SU-DHL-6 (cell line): ENCODE measurements around the gene HAPSTR1.

Experiments
- H2AFZ ChIP-seq: fragments of 200-600 bp; sonication (generic); 2 replicates; pipeline ENCODE4 v1.6.1; 2014; ENCODE audit warnings: low read depth, mild to moderate bottlenecking, moderate library complexity, mixed read lengths, antibody characterized with exemption, low read length; ENCODE audit not compliant: severe bottlenecking
- H3F3A ChIP-seq: fragments of 200-600 bp; shearing (Covaris generic); 2 replicates; pipeline ENCODE4 v1.6.0; 2016; ENCODE audit warnings: antibody characterized with exemption, mild to moderate bottlenecking; ENCODE audit not compliant: insufficient read depth
- H3K27ac ChIP-seq: fragments of 200-600 bp; sonication (generic); 2 replicates; pipeline ENCODE4 v1.5.1; 2016; ENCODE audit warnings: low read depth, mild to moderate bottlenecking, low read length, moderate library complexity, mixed read lengths
- H3K27me3 ChIP-seq: fragments of 200-600 bp; sonication (generic), shearing (Covaris generic); 2 replicates; pipeline ENCODE4 v1.6.0; 2014; ENCODE audit warnings: mild to moderate bottlenecking, low read length
- H3K36me3 ChIP-seq: fragments of 200-600 bp; sonication (generic); 2 replicates; pipeline ENCODE4 v1.6.1; 2014; ENCODE audit warnings: mild to moderate bottlenecking, low read length, mixed read lengths
- H3K4me2 ChIP-seq: fragments of 300-600, 200-600 bp; shearing (Covaris generic), sonication (generic); 2 replicates; pipeline ENCODE4 v1.6.0; 2014; ENCODE audit warnings: low read length, low read depth, mild to moderate bottlenecking; ENCODE audit not compliant: poor library complexity, severe bottlenecking
- H3K4me3 ChIP-seq: fragments of 200-600 bp; sonication (generic); 2 replicates; pipeline ENCODE4 v1.5.1; 2014; ENCODE audit warnings: antibody characterized with exemption, low read length, mild to moderate bottlenecking, mixed read lengths; ENCODE audit not compliant: insufficient read depth, poor library complexity, severe bottlenecking
- H3K79me2 ChIP-seq: fragments of 200-600 bp; sonication (generic); 2 replicates; pipeline ENCODE4 v1.6.1; 2014; ENCODE audit warnings: mild to moderate bottlenecking, low read length, moderate library complexity; ENCODE audit not compliant: insufficient read depth
- H3K9ac ChIP-seq: fragments of 200-600 bp; sonication (generic); 2 replicates; pipeline ENCODE4 v1.7.0; 2014; ENCODE audit warnings: mild to moderate bottlenecking, low read length
- H3K9me2 ChIP-seq: fragments of 200-600 bp; sonication (generic); replicated peaks from 2 replicates; pipeline ENCODE4 v1.6.1; 2014; ENCODE audit warnings: low read length; ENCODE audit not compliant: insufficient read depth
- H3K9me3 ChIP-seq: fragments of 200-600 bp; sonication (generic); 2 replicates; pipeline ENCODE4 v1.6.1; 2014; ENCODE audit warnings: low read length, mixed read lengths; ENCODE audit not compliant: insufficient read depth
- H4K20me1 ChIP-seq: fragments of 200-600 bp; sonication (generic); 2 replicates; pipeline ENCODE4 v1.6.1; 2014; ENCODE audit warnings: low read depth, mild to moderate bottlenecking, antibody characterized with exemption, low read length, moderate library complexity, mixed read lengths
- CTCF ChIP-seq: fragments of 200-600 bp; sonication (generic); IDR thresholded peaks from one replicate; pipeline ENCODE4 v1.5.1; 2017; ENCODE audit warnings: antibody characterized with exemption, mild to moderate bottlenecking, low read length, moderate library complexity; ENCODE audit not compliant: insufficient read depth, poor library complexity, severe bottlenecking
- EZH2phosphoT487 ChIP-seq: fragments of 200-600 bp; sonication (generic), shearing (Covaris generic); conservative IDR thresholded peaks from 2 replicates; pipeline ENCODE4 v1.6.1; 2018; ENCODE audit warnings: mild to moderate bottlenecking, antibody characterized with exemption, low read length, moderate library complexity, mixed read lengths

HAPSTR1 gene

GRCh38 chr16:9046667-9047055, 44.8 kb upstream of the HAPSTR1 start:
- no peaks in the 10 kb centered on the region for H4K20me1 ChIP-seq
- H3K36me3 ChIP-seq, result no peaks in the 10 kb centered on the region
- H3K4me2 ChIP-seq, result no peak overlapping the region
- no peaks in the 10 kb centered on the region for H3K9me2 ChIP-seq
- no peak overlapping the region for H3K9ac ChIP-seq
- no peak overlapping the region for H3K27ac ChIP-seq
- no peaks in the 10 kb centered on the region for H3K27me3 ChIP-seq
- TF ChIP-seq EZH2phosphoT487 (no peak), CTCF (no peak)
- H3K4me3 ChIP-seq, result no peak overlapping the region
- H3K9me3 ChIP-seq, result peaks cover 10% of the 10 kb centered on the region; the same call in 1 of the 2 replicates
- no peaks in the 10 kb centered on the region for H3F3A ChIP-seq
- no peak overlapping the region for H2AFZ ChIP-seq
- no peaks in the 10 kb centered on the region for H3K79me2 ChIP-seq

DNA sequence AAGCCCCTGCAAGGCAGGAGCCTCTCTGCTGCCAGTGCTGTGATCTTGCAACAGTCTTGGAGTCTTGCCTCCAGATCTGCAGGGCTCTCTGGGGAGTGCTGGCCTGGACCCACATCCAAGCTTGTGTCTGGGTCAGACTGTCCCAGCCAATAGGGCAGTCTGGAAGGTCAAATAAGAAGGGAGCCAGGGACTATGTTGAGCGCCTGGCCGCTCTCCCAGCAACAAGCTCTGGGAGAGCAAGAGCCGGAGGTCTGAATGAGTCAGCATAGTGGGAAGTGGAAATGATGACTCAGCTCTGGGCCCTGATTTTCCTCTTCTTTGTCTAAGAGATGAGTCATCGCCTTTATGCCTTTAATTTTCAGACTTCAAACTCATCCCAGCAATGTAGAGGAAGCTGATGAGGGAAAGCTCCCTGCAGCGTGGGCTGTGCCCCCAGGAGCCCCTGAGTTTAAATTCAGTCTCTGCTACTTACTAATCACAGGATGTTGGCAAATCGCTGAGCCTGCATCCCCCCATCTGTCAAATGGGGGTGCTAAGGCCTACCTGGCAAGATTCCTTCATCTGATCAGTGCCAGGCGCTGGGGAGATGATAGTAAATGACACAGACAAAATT, 43.6 kb upstream of the HAPSTR1 start:
- H3K4me2 ChIP-seq, result no peak overlapping the region
- H3K4me3 ChIP-seq, result no peak overlapping the region
- no peaks in the 10 kb centered on the region for H3K27me3 ChIP-seq
- no peaks in the 10 kb centered on the region for H3K9me2 ChIP-seq
- no peaks in the 10 kb centered on the region for H3K36me3 ChIP-seq
- H4K20me1 ChIP-seq, result no peaks in the 10 kb centered on the region
- no peaks in the 10 kb centered on the region for H3K79me2 ChIP-seq
- H3K27ac ChIP-seq, result no peak overlapping the region
- H3F3A ChIP-seq, result no peaks in the 10 kb centered on the region
- no peak overlapping the region for H2AFZ ChIP-seq
- peaks cover 10% of the 10 kb centered on the region; the same call in 1 of the 2 replicates for H3K9me3 ChIP-seq
- no peak overlapping the region for H3K9ac ChIP-seq
- no peak for TF ChIP-seq CTCF
- TF ChIP-seq EZH2phosphoT487, result no peak

- no peak overlapping the region for H2AFZ ChIP-seq
- H4K20me1 ChIP-seq, result no peaks in the 10 kb centered on the region
- H3K9me3 ChIP-seq, result peaks cover 10% of the 10 kb centered on the region; the same call in 1 of the 2 replicates
- H3K9ac ChIP-seq, result no peak overlapping the region
- no peak overlapping the region for H3K27ac ChIP-seq
- H3F3A ChIP-seq, result no peaks in the 10 kb centered on the region
- H3K4me3 ChIP-seq, result no peak overlapping the region
- H3K9me2 ChIP-seq, result no peaks in the 10 kb centered on the region
- H3K36me3 ChIP-seq, result no peaks in the 10 kb centered on the region
- no peak overlapping the region for H3K4me2 ChIP-seq
- TF ChIP-seq EZH2phosphoT487 (no peak), CTCF (no peak)
- no peaks in the 10 kb centered on the region for H3K79me2 ChIP-seq
- no peaks in the 10 kb centered on the region for H3K27me3 ChIP-seq
Observed at GRCh38 chr16:9048302-9048700, 43.1 kb upstream of the HAPSTR1 start.
